HL-60 (cell line): Measurements from ENCODE around the gene METTL14.

Source experiments
- CTCF ChIP-seq: IDR thresholded peaks from one replicate; pipeline ENCODE4 v1.5.1; 2011; ENCODE audit warnings: low read length, control low read depth, inconsistent platforms; ENCODE audit not compliant: insufficient read depth
- POLR2AphosphoS5 ChIP-seq: IDR thresholded peaks from 2 replicates; pipeline ENCODE4 v1.6.1; 2012; ENCODE audit warnings: low read depth

GRCh38 chr4:118742050-118742449, 56.9 kb downstream of the METTL14 start:
- TF ChIP-seq CTCF = no peak
- TF ChIP-seq POLR2AphosphoS5 = no peak
